H1 (cell line): ENCODE measurements around the gene RADIL. TPM values are rescaled to one million over a fixed set of nuclear protein-coding genes. Genes with fewer than 3 reads are reported as not detected.

Experiments
- POLR2A ChIP-seq, 2 experiments: IDR thresholded peaks; 1 replicate in 1 of 2; 2 replicates in 1 of 2; pipeline ENCODE4 v1.6.1; 2011; ENCODE audit warnings: low read depth in 2 of 2, low read length in 2 of 2, mild to moderate bottlenecking in 2 of 2; ENCODE audit errors: control extremely low read depth in 1 of 2
- polyA plus RNA-seq, 7 experiments: library from polyadenylated mRNA; depleted of rRNA in 3 of 7; stranded (reverse) in 5 of 7; unstranded in 2 of 7; fragments of >200 nt in 5 of 7; fragments of 200-250 nt in 2 of 7; gene quantifications; 1 replicate in 5 of 7; 2 replicates in 1 of 7; 4 replicates in 1 of 7; pipeline versions ENCODE4 v1.2.1 to v1.2.3, GENCODE V29; 2011 to 2013; ENCODE audit warnings: missing spikeins in 2 of 7, mixed read lengths in 2 of 7
- total RNA-seq: library from RNA; stranded (reverse); fragmentation: NEBNext Ultra II Directional; extraction: Animal tissue kit (Norgen Biotek cat#: 25700); gene quantifications from 2 replicates; pipeline ENCODE4 v1.2.1, GENCODE V29; 2021
- TF ChIP-seq, protein P1 (sequence below), 3 experiments: IDR thresholded peaks; 1 replicate in 2 of 3; 2 replicates in 1 of 3; pipeline versions ENCODE4 v1.5.1 to v1.6.1; 2011; ENCODE audit warnings: low read length in 3 of 3, mild to moderate bottlenecking in 3 of 3, inconsistent platforms in 2 of 3, low read depth in 1 of 3, moderate library complexity in 1 of 3; ENCODE audit not compliant: insufficient read depth in 1 of 3; ENCODE audit errors: control extremely low read depth in 1 of 3

The RADIL gene
- total and polyA plus RNA-seq, 2 of the 8 experiments (the other 6 are each of a cell fraction or from before 2014, with no cell fraction given) = 5.0 to 5.4 TPM

GRCh38 chr7:4828720-4829383, 54.7 kb downstream of the RADIL start (continued):
- TF ChIP-seq, protein P1, sequence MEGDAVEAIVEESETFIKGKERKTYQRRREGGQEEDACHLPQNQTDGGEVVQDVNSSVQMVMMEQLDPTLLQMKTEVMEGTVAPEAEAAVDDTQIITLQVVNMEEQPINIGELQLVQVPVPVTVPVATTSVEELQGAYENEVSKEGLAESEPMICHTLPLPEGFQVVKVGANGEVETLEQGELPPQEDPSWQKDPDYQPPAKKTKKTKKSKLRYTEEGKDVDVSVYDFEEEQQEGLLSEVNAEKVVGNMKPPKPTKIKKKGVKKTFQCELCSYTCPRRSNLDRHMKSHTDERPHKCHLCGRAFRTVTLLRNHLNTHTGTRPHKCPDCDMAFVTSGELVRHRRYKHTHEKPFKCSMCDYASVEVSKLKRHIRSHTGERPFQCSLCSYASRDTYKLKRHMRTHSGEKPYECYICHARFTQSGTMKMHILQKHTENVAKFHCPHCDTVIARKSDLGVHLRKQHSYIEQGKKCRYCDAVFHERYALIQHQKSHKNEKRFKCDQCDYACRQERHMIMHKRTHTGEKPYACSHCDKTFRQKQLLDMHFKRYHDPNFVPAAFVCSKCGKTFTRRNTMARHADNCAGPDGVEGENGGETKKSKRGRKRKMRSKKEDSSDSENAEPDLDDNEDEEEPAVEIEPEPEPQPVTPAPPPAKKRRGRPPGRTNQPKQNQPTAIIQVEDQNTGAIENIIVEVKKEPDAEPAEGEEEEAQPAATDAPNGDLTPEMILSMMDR (IDR thresholded peaks at IDR 0.05; ENCODE audit: control extremely low read depth in 1 of 3, insufficient read depth in 1 of 3, low read depth in 1 of 3, low read length in 3 of 3) = no peak
- no peak for TF ChIP-seq POLR2A (IDR thresholded peaks at IDR 0.05; ENCODE audit: control extremely low read depth in 1 of 2, low read depth in 2 of 2, low read length in 2 of 2)
- TF ChIP-seq, all 59 proteins: peak for 0
